Loucy (cell line): ENCODE measurements around the gene ITPKA.

Experiments used
- H2AFZ ChIP-seq: fragments of 200-600 bp; sonication (generic); 2 replicates; pipeline ENCODE4 v1.6.0; 2016; ENCODE audit warnings: antibody characterized with exemption, mild to moderate bottlenecking, low read length, moderate library complexity
- H3F3A ChIP-seq: fragments of 200-600 bp; 2 replicates; pipeline ENCODE4 v1.6.0; 2016; ENCODE audit warnings: antibody characterized with exemption, low read depth, mild to moderate bottlenecking
- H3K27me3 ChIP-seq: fragments of 200-600 bp; sonication (generic); 2 replicates; pipeline ENCODE4 v1.6.1; 2014; ENCODE audit warnings: low read length, mild to moderate bottlenecking; ENCODE audit not compliant: insufficient read depth, poor library complexity, severe bottlenecking
- H3K36me3 ChIP-seq: fragments of 200-600 bp; sonication (generic); 2 replicates; pipeline ENCODE4 v1.6.1; 2016; ENCODE audit warnings: low read length; ENCODE audit not compliant: insufficient read depth
- H3K4me1 ChIP-seq: fragments of 200-600 bp; sonication (generic); 2 replicates; pipeline ENCODE4 v1.5.1; 2014; ENCODE audit warnings: low read length, mild to moderate bottlenecking; ENCODE audit not compliant: insufficient read depth, poor library complexity, severe bottlenecking
- H3K4me2 ChIP-seq: fragments of 200-600 bp; sonication (generic); 2 replicates; pipeline ENCODE4 v1.6.0; 2014; ENCODE audit warnings: antibody characterized with exemption, low read length, low read depth, mild to moderate bottlenecking; ENCODE audit not compliant: poor library complexity, severe bottlenecking
- H3K4me3 ChIP-seq: fragments of 200-600 bp; sonication (generic); 2 replicates; pipeline ENCODE4 v1.5.1; 2014; ENCODE audit warnings: low read length, mild to moderate bottlenecking, mixed read lengths; ENCODE audit not compliant: poor library complexity, severe bottlenecking
- H3K79me2 ChIP-seq: fragments of 200-600 bp; sonication (generic); 2 replicates; pipeline ENCODE4 v1.6.1; 2014; ENCODE audit warnings: low read length; ENCODE audit not compliant: insufficient read depth
- H3K9ac ChIP-seq: fragments of 200-600 bp; sonication (generic); 2 replicates; pipeline ENCODE4 v1.6.0; 2014; ENCODE audit warnings: mild to moderate bottlenecking, low read depth, low read length, moderate library complexity; ENCODE audit not compliant: poor library complexity, severe bottlenecking
- H3K9me2 ChIP-seq: fragments of 200-600 bp; sonication (generic); replicated peaks from 2 replicates; pipeline ENCODE4 v1.6.1; 2016; ENCODE audit warnings: low read depth, low read length, mixed read lengths
- H3K9me3 ChIP-seq: fragments of 200-600 bp; sonication (generic); 2 replicates; pipeline ENCODE4 v1.6.1; 2014; ENCODE audit warnings: mild to moderate bottlenecking, antibody characterized with exemption, low read length, low read depth; ENCODE audit not compliant: insufficient read depth
- H4K20me1 ChIP-seq: fragments of 200-600 bp; sonication (generic); 2 replicates; pipeline ENCODE4 v1.6.0; 2014; ENCODE audit warnings: antibody characterized with exemption, low read length, mild to moderate bottlenecking; ENCODE audit not compliant: insufficient read depth, poor library complexity, severe bottlenecking
- CTCF ChIP-seq: fragments of 200-600 bp; sonication (generic); conservative IDR thresholded peaks from 2 replicates; pipeline ENCODE4 v1.5.1; 2014; ENCODE audit warnings: mild to moderate bottlenecking, antibody characterized with exemption, low read length
- EZH2phosphoT487 ChIP-seq: fragments of 200-600 bp; IDR thresholded peaks from 2 replicates; pipeline ENCODE4 v1.6.1; 2018; ENCODE audit warnings: antibody characterized with exemption, mild to moderate bottlenecking, moderate library complexity, borderline replicate concordance

Gene ITPKA

GRCh38 chr15:41511899-41512369 lies 18.3 kb downstream of the ITPKA start:
- no peaks in the 10 kb centered on the region; the same call in 1 of the 2 replicates for H3K79me2 ChIP-seq
- no peaks in the 10 kb centered on the region for H4K20me1 ChIP-seq
- H3K36me3 ChIP-seq = no peaks in the 10 kb centered on the region
- H3F3A ChIP-seq = no peaks in the 10 kb centered on the region
- no peaks in the 10 kb centered on the region for H3K9me3 ChIP-seq
- no peaks in the 10 kb centered on the region for H3K27me3 ChIP-seq
- peak overlapping the region; percentile 72 for H3K4me3 ChIP-seq
- H2AFZ ChIP-seq = no peak overlapping the region
- no peak overlapping the region for H3K9ac ChIP-seq
- peaks cover 6% of the 10 kb centered on the region for H3K4me1 ChIP-seq
- H3K9me2 ChIP-seq = no peaks in the 10 kb centered on the region
- TF ChIP-seq CTCF = no peak
- no peak for TF ChIP-seq EZH2phosphoT487
- peak overlapping the region; percentile 70 for H3K4me2 ChIP-seq

DNA sequence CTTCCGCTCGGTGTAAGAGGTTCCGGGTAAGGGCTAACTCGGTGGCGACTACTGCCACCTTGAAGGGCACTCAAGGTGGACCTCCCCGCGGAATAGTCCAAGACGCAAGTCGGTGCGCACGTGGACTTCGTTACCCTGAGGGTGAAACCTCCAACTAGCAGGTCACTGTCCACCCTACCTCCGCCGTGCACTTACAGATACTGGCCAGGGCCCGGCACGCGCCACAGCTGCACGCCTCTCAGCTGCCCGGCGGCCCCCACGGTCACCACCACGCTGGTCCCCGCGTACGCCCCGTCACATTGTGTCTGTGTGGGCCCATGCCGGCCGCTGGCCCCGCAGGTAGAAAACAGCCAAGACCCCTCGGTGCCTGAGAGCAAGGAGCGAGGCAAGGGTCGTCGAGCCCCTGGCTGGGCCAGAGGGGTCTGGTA lies 18.9 kb downstream of the ITPKA start:
- Histone ChIP-seq H3K4me2 (peak overlapping the region; percentile 70), H3F3A (no peaks in the 10 kb centered on the region), H3K4me3 (peak overlapping the region; percentile 72), H3K79me2 (no peaks in the 10 kb centered on the region; the same call in 1 of the 2 replicates), H3K9me2 (no peaks in the 10 kb centered on the region), H3K9ac (peak overlapping the region; percentile 59), H2AFZ (0 out of 2 replicates have a peak overlapping the region, but pooled peaks have one; percentile 80), H3K27me3 (no peaks in the 10 kb centered on the region), H4K20me1 (no peaks in the 10 kb centered on the region), H3K36me3 (no peaks in the 10 kb centered on the region), H3K9me3 (no peaks in the 10 kb centered on the region), H3K4me1 (peaks cover 6% of the 10 kb centered on the region)
- no peak for TF ChIP-seq CTCF

GRCh38 chr15:41512940-41513505 lies 19.3 kb downstream of the ITPKA start:
- H2AFZ ChIP-seq = peak overlapping the region; percentile 80
- TF ChIP-seq CTCF (no peak), EZH2phosphoT487 (no peak)
- H3K4me3 ChIP-seq = peak overlapping the region; percentile 72
- H3K79me2 ChIP-seq = no peaks in the 10 kb centered on the region; the same call in 1 of the 2 replicates
- peak overlapping the region; percentile 70 for H3K4me2 ChIP-seq
- no peaks in the 10 kb centered on the region for H4K20me1 ChIP-seq
- no peaks in the 10 kb centered on the region for H3K9me2 ChIP-seq
- H3K9me3 ChIP-seq = no peaks in the 10 kb centered on the region
- no peaks in the 10 kb centered on the region for H3K36me3 ChIP-seq
- peak overlapping the region; percentile 59 for H3K9ac ChIP-seq
- no peaks in the 10 kb centered on the region for H3K27me3 ChIP-seq
- H3K4me1 ChIP-seq = peaks cover 6% of the 10 kb centered on the region
- H3F3A ChIP-seq = no peaks in the 10 kb centered on the region
